Non-pigmented ciliary epithelial cell (primary cell): ENCODE results near the gene PLCH1.
A peak's percentile ranks its signal among the peaks of the same experiment; 100 is the strongest.

Source experiments
- DNase-seq: peaks from one replicate; pipeline ENCODE4 v3.0.0-alpha.2; 2010; ENCODE audit warnings: low read depth

Gene PLCH1

DNA sequence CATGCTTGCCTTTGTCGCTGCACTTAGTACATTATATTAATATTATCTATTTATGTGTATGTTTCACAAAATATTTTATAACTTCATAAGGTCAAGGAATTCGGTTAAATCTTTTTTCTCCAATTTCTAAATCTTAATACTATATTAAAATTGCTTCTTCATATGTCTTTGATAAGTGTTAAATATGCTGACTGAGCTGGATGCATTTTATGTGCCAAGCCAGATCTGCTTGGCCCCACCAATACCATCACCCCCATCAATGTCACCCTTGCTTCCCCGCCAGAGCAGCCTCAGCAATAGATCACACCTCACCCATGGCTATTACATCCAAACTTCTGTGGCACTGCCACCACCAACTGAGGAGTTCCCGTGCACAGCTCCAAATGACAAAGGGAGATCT lies 287.3 kb downstream of the PLCH1 start:
- DNase-seq: no peak

DNA sequence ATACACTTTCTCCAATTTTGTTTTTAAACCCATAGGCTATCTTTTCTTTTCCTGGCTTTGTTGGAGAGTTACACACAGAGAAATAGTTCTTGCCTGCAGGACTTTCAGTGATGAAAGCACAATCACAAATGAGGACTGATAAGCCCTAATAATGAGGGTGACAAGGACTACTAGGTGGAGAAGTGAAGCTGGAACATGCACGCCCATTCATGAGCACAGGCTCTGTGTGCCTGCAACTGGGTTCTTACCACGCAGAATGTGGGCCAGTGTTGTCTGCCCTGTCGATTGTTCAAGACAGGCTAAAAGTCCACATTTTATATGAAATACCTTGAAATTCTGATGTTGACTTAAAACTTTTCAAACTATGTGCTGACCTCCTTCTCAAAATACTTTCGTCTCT lies 289.1 kb downstream of the PLCH1 start:
- DNase-seq: no peak

DNA sequence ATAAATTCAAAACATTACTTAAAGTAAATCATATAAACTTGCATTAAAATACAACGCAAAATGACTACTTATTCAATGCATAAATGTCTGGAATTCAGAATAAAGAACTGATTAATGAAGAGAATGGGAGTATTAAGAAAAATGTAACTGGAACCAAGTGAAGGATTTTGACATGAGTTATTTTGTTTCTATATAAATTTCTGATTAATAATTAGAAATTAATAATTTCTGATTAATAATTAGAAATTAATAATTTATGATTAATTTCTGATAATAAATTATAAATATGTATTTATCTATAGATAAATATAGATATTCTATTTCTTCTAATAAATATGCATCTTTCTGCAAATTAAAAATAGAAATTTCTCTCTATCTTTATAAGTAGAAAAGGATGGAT lies 291.4 kb downstream of the PLCH1 start:
- DNase-seq: no peak

DNA sequence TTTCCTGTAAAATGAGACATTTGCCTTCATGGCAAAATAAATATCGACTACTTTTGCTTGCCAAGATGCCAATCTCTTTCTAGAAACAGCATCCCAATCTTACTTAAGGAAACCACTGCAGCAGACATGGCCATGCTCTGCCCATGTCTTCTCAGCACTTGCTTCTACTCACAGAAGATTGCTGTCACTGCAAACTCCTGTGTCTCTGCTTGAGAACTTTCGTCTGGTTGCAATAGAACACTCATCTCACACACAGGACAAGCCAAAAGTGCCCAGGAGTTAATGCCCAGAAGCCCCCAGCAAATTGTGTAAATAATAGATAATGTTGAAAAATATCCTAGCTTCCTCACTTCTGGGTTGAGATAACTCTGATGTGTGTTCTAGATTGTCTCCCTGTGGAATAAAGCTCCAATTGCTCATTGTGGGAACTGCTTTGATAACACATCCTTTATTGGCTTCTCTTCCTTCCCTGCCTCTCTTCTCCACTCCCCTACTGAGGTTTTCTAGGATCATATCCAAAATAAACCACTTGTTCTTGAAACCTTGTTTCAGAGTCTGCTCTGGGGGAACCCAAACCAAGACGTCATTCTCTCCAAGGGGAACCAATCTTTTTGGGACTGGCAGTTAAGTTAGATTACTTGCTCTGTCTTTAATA lies 295.1 kb downstream of the PLCH1 start:
- DNase-seq: no peak

DNA sequence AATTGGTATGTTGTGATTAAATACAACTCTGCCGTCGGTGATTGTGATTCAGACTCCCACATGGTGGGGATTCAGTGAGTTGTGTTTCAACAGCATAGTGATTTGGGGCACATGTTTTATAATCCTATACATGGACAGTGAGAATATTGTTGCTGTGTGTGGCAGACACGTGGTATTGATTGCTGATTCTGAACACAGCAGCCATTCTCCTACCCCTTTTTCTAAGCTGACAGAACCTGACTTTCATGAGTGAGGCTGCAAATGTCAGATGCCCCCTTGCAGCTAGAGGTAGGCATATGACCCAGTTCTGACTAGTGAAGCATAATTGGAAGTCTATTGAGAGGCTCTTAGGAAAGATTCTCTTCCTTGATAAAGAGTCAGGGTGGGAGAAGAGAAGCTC lies 296.3 kb downstream of the PLCH1 start:
- no peak for DNase-seq

DNA sequence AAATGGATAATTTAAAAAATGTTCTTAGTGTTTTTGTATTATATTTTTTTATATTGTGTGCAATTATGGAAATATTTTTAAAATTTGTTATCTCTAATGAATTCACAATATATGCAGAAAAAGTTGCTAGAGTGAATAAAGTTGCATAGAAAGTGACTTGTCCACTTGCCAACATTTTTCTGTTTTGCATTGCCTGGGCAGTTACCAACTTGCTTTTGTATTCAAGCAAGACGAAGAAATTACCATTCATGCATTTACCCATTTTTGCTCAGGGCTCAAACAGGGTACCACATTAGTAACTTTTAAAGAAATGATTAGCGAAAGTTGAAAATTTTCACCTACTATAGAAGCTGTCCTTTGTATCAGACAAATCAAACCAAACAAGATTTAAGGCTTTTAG lies 298.5 kb downstream of the PLCH1 start:
- DNase-seq: no peak

DNA sequence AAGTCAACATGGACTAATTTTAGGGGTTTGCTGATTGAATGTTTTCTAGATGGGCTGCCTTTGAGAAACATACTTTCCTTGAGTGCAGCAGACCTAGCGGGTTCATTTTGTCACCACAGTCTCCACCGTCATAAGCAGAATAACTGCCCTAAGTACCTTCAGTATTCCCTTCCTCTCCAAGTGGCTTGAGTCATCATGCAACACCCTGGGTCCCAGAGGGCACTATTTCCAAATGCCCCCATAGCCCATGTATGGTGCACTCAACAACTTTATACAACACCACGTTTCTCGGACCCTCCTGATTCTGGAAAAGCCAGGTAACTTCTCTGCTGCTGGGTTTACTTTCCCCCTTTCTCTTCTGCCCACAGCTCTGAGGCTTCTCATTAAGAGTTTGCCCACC lies 300.1 kb downstream of the PLCH1 start:
- DNase-seq: no peak

DNA sequence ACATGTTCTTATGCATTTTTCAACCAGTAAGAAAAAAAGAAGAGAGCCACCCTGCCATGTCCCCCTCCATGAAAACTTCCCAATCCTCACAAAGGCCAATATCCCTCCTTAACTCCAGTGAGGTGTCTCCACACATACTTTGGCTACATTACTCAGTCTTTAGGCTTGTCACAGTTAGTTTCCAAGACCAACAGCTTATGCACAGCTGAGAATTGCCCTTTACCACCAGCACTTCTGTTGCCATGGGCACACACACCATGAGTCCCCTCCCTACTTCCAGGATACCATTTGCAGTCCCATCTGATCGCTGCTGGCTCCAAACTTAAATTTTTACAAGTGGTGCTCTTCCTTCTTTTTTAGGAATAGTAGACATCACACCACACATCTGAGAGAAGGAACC lies 301.1 kb downstream of the PLCH1 start:
- no peak for DNase-seq

DNA sequence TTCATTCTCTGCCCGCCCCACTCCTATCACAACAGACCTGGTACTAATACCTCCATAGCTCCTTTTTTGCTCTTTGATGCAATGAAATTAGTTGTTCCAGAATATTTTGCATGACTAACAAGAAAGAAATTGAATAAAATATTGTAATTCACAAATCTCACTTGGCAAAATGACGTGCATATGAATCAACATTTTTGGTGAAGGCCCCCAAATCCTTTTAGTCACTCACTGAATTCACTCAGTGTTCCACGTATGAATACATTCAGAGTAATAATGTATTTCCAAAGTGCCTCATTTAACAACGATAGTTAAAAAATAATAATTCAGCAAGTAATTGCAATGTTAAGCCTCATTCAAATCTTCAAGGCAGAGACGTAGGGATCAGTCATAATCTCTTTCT lies 302.8 kb downstream of the PLCH1 start:
- no peak for DNase-seq

DNA sequence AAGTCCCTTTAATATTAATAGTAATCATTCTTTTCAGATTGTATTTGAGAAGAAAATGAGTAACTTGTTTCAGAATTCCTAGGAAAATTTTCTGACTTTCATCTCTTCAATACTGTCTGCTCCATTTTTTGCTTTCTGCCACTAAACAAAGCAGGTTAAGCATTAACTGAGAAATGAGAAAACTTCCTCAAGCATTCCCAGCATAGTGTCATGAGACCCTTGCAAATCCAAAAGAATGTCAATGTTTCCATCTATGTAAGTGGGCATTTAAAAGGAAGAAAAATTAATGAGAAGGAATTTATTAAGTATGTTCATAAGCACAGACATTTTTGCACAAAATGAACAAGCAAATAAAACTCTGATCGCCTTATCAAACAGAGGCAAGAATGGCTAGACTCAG lies 303.4 kb downstream of the PLCH1 start:
- DNase-seq: no peak

DNA sequence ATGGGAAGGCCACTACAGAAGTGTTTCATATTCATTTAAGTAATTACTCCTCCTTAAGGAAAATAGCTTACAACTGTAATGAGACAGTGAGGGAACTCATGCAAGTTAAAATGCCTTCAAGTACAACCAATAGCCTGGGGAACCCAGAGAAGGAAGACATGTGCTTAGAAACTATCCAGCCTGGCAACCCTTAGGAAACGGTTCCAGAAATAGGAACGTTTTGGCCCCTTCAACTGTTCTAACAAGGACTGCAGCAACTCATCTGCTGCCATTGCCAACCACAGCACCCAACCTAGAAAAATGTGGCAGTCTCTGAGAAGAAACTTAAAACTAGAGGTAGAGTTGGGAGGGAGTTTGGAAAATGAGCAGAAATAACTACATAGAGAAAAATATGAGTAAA lies 303.8 kb downstream of the PLCH1 start:
- DNase-seq: no peak

DNA sequence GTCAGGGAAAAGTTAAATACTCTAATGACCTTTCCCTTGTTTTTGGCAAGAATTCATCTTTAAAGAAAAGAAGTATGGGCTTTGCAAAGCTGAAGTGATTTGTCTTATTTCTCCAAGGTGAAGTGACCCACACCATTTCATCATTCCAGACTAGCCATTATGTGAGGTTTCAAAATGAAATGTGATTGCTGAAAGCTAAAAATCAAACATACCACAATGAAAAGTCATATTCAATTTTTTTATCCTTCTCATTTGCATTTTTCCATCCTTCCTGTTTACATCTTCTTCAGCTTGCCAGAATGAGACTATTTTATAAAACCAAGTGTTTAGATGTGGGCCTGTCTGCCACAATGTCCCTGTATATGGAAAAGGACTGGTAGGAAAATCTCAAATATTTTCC lies 309.1 kb downstream of the PLCH1 start:
- DNase-seq: no peak

DNA sequence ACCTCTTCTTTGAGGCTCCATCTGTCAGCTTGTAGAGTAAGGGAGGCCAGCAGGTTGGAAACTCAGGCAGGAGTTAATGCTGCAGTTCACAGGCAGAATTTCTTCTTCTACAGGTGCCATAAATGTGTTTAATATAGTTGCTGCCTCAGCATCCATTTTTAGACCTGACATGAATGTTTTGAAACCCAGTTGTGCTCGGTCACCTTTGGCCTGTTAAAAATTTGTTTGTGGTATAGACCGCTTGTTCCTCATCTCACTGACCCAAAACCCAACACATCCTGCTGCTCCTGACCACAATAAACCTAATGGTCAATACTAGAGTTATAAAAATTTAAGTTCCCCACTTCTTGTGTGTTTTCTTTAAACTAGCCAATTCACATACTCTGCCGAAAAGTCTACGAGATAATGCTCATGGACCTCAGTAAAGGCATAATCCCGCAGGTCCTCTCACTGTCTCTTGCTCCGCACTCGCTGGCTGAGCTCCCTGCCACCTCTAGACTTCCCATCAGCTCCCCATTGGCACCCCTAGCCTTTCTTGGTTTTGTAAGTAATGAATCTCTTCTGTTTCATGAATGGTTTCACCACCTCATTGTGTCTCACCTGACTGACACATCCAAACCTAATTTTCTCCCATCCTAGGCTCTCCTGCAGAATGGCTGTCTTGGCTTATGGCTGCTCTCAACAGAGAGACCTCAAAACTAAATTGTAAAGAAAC lies 312.9 kb downstream of the PLCH1 start:
- DNase-seq: no peak

DNA sequence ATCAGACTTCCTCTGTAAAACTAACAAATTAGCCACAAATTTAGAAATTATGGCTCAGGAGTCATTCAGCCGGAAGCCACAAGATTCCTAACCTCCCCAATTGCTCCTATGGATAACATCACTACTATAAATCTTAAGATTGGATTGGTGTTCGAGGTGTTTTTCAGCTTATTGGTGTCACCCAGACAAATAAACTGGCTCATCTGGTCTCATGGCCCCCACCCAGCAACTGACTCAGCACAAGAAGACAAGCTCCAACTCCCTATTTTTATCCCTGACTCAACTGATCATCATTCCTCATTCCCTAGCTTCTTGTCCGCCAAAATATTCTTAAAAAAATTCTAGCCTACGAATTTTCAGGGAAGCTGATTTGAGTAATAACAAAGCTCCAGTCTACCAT lies 316.3 kb downstream of the PLCH1 start:
- peak; percentile 60 for DNase-seq

DNA sequence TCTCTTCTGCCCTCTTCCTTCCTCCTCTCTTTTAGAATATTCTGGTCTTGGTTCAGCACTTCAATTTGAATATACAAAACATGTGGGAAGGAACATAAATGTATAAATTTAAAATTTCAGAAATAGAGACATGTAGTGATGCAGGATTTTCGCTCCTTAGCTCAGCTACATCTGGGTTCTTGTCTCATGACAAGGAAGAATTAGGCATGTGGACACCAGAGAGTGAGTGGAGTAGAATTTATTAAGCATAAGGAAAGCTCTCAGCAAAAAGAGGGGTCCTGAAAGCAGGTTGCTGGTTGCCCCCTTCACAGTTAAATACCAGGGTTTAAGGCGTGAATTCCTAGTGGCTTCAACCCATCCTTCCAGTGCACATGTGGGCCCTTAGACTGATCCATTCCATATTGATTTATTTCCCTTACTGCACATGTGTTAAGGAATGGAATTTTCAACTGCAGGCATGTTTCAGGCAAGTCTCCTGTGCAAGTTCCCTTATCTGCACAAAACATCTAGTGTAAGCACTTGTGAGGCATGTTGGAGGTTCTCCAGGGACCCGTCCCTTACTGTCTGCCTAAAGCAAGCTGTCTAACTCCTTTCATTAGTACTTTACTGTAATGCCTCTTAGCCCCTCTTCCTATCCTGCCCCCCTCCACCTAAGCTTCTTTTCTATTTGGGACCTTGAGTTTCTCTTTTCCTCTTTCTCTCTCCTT lies 318.2 kb downstream of the PLCH1 start:
- no peak for DNase-seq

DNA sequence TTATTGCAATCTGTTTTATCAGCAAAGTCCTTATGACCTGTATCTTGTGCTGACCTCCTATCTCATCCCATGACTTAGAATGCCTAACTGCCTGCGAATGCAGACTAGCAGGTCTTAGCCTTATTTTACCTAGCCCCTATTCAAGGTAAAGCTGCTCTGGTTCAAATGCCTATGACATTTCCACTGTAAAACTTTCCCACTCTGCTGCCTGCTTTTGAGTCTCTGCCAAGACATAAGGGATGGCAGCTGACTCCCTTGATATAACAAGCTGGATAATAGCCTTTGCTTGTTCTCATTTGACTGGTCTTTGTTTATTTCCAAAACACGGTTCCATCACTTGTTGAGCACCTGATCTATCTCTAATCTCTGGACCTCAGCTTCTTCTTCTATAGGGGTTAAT lies 319.5 kb downstream of the PLCH1 start:
- DNase-seq: no peak

DNA sequence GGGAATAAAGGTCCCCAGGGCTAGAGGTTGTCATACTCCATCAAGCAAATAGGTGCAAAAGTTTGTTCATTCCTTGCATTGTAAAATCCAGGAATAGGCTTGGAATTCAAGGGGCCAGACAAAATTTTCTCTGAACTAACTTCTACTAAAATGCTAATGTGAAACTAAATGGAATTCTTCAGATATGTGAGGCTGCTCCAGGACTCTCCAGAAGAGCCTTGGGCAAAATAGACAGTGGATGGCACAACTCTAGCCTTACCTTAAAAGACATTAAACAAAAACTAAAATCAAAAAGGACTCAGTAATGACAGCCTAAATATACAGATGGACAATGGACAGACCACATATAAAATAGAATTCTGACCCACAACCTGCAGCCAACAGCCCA lies 320.6 kb downstream of the PLCH1 start:
- no peak for DNase-seq

DNA sequence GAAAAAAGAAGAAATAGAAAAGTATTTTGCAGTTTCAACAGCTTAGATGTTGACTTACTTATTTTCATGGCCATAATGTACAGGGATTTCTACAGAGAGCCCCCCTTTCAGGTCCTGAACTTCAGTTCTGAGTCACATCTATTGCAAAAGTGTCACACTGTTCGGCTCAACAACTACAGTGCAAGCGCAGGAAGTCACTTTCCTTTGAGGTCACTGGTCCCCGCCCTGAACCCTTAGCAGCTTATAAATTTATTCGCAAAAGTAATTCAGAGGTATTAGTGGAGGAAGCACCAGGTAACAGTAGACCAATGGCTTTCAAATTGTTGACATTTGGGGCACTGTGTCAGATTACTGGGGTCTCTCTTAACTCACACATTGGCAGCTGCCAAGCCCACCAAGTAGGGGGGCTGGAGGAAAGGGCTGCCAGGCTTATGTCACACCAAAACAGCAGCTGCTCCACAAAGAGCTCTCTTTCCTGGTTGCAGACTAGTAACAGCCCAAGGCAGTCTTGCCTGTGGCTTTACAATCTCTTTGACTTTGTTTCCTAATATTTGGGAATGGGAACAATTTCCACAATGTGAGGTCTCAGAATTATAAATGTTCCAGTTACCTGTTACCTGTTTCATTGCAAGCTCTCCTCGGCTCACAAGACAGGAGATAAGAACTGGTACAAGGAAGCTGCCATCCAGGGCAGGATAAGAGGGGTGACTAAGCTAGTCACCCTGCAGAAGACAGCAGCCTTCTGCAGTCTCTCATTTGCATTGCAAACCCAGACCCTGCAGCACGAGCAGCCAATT lies 321.1 kb downstream of the PLCH1 start:
- DNase-seq: no peak

DNA sequence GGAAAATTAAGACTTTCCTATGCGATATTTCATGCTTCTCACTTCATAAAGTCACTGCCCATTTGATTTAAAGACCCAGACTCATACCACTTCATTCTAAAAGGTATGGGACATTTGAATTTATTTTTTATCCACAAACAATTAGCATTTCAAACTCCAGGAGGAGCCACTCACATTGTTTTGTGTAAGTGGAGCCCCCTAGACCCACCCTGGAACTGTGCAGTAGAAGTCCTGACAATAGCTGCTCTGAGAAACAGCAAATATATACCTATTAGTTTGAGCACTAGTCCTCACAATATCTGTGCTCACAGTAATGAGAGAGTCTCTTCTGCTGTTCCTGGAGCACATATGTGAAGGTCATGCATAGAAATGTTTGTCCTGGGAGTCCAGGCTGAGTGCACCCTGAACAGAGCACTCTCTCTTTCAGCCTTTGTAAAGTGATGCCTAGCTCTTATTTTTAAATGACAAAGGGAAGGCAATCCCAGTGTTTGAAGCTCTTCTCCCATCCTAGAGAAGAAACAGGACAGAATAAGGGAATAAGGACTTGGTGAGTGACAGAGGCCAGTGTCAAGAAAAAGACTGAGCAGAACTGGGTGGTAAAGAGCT lies 323.9 kb downstream of the PLCH1 start:
- no peak for DNase-seq

DNA sequence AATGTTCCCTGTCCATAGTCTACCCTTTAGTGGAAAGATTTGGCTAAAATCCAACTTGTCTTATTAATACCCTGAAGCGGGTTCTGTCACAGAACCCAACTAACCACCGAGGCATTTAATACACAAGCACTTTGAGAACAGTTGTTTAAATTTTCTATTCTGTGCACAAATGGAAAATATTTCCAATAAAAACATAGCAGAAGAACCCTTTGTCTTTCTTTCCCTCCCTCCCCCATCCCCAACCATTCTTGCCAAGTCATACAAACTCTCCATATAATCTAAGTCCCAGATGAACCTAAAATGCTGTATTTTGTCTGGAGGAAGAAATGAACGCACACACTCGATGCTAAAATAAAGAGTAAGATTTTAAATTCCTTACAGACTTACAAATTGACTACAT lies 324.5 kb downstream of the PLCH1 start:
- DNase-seq: no peak

DNA sequence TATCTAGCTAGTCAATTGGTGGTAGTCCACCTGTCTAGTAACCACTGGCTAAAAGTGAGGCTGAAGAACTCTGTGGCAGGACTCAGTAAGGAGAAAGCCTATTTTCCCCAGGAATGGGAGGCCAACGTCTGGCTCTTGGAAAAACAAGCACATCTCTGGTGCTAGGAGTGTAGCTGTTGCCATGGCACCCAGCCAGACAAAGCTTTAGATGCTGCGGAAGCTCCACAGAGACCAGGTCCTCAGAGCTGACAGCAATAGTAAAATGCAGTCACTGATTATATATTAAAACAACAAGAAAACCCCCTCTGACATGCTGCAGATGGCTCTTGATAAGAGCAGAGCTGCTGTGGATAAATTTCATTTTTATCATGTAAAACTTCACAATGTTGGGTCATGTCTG lies 326.5 kb downstream of the PLCH1 start:
- DNase-seq: no peak

DNA sequence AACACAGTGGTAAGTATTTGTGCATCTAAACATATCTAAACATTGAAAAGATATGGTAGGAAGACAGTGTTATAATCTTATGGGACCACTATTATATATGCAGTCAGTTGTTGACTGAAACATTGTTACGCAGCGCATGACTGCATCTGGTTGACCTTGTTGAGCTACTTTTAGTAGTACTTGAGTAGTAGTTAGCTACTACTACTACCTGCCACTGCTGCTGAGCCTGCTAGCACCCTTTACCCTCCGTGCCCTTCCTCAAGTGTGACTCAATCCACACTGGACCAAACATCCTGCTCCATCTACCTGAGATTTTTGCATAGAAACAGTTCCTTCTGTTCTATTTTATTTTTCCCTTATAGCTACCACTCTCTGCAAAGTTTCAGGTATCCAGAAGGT lies 327.8 kb downstream of the PLCH1 start:
- no peak for DNase-seq
